SK-N-MC (cell line): Measurements from ENCODE around the gene CHST4.

Experiments
- DNase-seq: peaks from one replicate; pipeline ENCODE4 v3.0.0-alpha.2; 2011; ENCODE audit warnings: low read depth, low spot score
- H3K27ac ChIP-seq: fragments of 200-600 bp; sonication (generic); 2 replicates; pipeline ENCODE4 v1.5.1; 2016; ENCODE audit warnings: mixed run types
- H3K36me3 ChIP-seq: fragments of 200-600 bp; sonication (generic); 2 replicates; pipeline ENCODE4 v1.6.1; 2017; ENCODE audit warnings: antibody characterized with exemption, low read length, mixed read lengths; ENCODE audit not compliant: insufficient read depth
- H3K4me3 ChIP-seq: fragments of 200-600 bp; sonication (generic); 2 replicates; pipeline ENCODE4 v1.5.1; 2016
- H3K9ac ChIP-seq: fragments of 200-600 bp; sonication (generic); 2 replicates; pipeline ENCODE4 v1.8.0; 2017; ENCODE audit warnings: mixed run types, mixed read lengths; ENCODE audit not compliant: insufficient read length
- H3K9me3 ChIP-seq: fragments of 200-600 bp; sonication (generic); 2 replicates; pipeline ENCODE4 v1.6.1; 2017; ENCODE audit warnings: low read depth, mild to moderate bottlenecking, antibody characterized with exemption, low read length, moderate library complexity, mixed read lengths
- EZH2 ChIP-seq: fragments of 200-600 bp; sonication (generic); IDR thresholded peaks from one replicate; pipeline ENCODE4 v1.6.1; 2017; ENCODE audit warnings: antibody characterized with exemption
- FOXP2 ChIP-seq: optimal IDR thresholded peaks from 2 replicates; pipeline ENCODE3; 2011; ENCODE audit warnings: mild to moderate bottlenecking, moderate library complexity; ENCODE audit not compliant: insufficient read depth; ENCODE audit errors: extremely low read length, control extremely low read depth
- POLR2AphosphoS5 ChIP-seq: IDR thresholded peaks from 2 replicates; pipeline ENCODE4 v1.6.1; 2012; ENCODE audit warnings: mild to moderate bottlenecking, low read depth, low read length, borderline replicate concordance

The CHST4 gene

DNA sequence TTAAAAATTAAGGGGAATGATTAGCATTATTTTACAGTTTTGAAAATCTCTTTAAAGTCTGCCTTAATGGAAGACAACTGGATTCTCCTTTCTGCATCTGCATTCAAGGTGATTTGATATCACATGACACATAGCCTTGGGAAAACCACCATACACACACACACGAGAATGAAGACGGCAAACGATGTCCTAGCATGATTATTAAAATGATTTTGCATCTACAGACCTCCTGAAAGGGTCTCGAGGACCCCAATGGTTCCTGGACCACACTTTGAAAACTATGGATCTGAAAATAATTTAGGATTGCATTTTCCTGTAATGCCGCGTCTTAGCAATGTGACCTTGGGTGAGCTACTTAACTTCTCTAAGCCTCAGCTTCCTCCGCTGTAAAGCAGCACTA is 11.8 kb upstream of the CHST4 start:
- Histone ChIP-seq H3K36me3 (no peaks in the 10 kb centered on the region), H3K9me3 (no peaks in the 10 kb centered on the region), H3K4me3 (no peak overlapping the region), H3K9ac (no peak overlapping the region), H3K27ac (no peak overlapping the region)
- TF ChIP-seq POLR2AphosphoS5 (no peak), FOXP2 (no peak), EZH2 (no peak)
- no peak for DNase-seq

DNA sequence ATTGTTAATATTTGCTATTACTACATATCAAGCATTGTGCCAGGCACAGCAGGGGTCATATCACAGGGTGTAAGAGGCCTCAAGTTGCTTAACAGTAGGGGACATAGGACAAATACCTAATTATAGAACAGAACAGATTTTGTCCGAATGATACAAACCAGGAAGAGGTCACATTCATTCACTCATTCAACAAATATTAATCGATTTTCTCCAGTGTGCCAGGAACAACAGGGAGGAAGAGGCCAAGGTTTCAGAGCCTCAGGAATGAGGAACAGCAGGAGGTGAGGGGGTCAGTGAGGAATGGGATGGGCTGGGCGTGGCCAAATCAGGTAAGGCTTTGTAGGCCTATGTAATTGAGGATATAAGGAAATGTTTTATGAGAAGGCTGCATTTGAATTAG is 11.2 kb upstream of the CHST4 start:
- no peak overlapping the region for H3K4me3 ChIP-seq
- TF ChIP-seq EZH2 (no peak), POLR2AphosphoS5 (no peak), FOXP2 (no peak)
- H3K9me3 ChIP-seq, result no peaks in the 10 kb centered on the region
- no peaks in the 10 kb centered on the region for H3K36me3 ChIP-seq
- DNase-seq, result no peak
- H3K9ac ChIP-seq, result no peak overlapping the region
- H3K27ac ChIP-seq, result no peak overlapping the region

DNA sequence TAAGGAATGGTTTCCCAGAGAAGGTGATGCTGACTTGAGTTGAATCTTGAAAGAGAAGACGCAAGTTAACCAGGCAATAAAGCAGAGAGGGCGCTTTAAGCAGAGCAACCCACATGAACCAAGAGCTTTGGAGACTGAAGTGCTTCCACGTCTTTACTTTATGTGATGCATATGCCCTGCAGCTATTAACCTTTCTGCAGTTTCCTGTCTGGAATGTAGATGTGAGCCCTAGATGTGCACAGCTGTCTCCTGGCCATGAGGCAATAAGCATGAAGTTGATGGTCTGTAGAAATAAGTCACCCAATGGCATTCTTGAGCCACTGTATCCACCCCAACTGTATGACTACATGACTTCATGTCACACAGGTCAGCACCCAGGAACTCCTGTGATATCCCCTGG is 5.7 kb upstream of the CHST4 start:
- H3K36me3 ChIP-seq, result no peaks in the 10 kb centered on the region
- no peak for TF ChIP-seq FOXP2
- no peak for TF ChIP-seq POLR2AphosphoS5
- no peak for TF ChIP-seq EZH2
- DNase-seq, result no peak
- H3K4me3 ChIP-seq, result no peak overlapping the region
- H3K27ac ChIP-seq, result no peak overlapping the region
- H3K9ac ChIP-seq, result no peak overlapping the region
- H3K9me3 ChIP-seq, result no peaks in the 10 kb centered on the region

DNA sequence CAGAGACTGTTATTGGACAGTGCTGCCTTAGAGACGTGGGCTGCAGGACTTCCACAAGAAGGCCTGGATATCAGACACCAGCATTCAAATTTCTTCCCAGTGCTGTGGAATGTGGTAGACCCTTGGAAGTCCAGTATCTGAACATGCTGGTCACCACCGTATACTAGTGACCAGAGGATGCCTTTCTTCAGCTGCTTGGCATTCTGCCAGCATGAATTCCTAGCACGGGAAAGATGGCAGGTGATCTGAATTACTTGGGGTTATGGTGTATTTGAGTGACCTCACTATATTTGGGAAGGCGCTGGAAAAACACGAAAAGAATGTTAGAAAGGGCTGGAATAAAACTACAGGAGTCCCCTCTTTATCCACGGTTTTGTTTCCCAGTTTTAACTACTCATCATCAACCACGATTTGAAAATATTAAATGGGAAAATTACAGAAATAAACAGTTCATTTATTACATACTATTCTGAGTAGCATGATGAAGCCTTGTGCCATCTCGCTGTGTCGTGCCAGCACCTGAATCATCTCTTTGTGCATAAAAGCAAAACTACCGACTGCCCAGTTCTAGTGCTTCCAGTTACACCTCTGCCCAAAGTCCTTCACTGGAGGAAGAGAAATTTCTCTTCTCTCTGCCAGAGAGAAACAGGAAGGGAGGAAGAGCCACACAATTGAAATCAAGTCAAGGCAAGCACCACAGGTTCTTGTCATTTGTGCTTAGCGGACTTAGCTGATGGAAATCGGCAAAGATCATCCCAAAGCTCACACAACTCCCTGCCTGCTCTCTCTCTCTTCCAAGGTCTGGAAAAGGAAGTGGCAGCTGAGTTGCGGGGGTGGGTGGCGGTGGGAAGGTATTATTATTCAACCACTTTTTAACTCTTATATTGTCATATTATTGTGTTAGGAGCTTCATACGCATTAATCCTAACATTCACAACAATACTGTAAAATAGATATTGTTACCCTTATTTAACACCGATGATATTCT is 1.4 kb upstream of the CHST4 start:
- H3K9me3 ChIP-seq, result no peaks in the 10 kb centered on the region
- no peak for DNase-seq
- H3K27ac ChIP-seq, result no peak overlapping the region
- no peak overlapping the region for H3K4me3 ChIP-seq
- TF ChIP-seq POLR2AphosphoS5 (no peak), EZH2 (no peak), FOXP2 (no peak)
- no peak overlapping the region for H3K9ac ChIP-seq
- no peaks in the 10 kb centered on the region for H3K36me3 ChIP-seq

DNA sequence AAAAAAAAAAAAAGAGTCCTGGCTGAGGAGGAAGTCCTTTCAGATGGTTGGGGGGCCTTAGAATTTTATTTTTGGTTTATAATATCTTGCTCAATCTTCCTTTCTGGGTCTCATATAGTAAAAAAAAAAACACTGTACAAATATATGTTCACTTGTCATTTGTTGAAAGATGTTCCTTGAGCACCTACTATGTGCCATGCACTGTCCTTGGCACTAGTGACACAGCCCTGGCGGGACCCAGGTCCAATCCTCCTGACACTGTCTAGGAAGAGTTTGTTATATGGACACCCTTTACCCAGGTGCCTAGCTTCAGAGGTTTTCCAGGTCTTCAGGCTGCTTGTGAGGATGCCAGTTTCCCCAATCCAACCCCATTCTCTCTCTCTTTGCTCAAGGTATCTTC is 2.0 kb downstream of the CHST4 start:
- TF ChIP-seq FOXP2, result no peak
- TF ChIP-seq POLR2AphosphoS5, result no peak
- TF ChIP-seq EZH2, result no peak
- DNase-seq, result no peak
- H3K9me3 ChIP-seq, result no peaks in the 10 kb centered on the region

DNA sequence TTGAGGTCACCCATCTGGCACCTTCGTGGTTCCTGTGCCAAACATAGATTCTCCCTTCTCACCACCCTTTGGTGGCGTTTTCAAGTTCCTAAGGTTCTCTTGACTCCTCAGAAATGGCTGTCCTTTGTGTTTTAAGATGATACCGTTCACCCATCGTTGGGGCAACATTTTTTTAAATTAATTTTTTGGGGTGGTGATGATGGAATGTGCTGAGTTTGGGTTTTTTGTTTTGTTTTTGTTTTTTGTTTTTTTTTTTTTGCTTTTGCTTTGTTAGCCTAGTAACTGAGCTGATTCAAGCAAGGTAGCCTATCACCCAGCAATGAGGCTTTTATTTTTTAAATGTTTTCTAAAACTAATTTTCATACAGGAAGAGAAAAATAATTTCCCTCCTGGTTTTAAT is 2.6 kb downstream of the CHST4 start:
- TF ChIP-seq POLR2AphosphoS5, result no peak
- TF ChIP-seq EZH2, result no peak
- TF ChIP-seq FOXP2, result no peak
- H3K36me3 ChIP-seq, result no peaks in the 10 kb centered on the region
- DNase-seq, result no peak
- no peak overlapping the region for H3K4me3 ChIP-seq
- H3K9ac ChIP-seq, result no peak overlapping the region
- no peak overlapping the region for H3K27ac ChIP-seq
- no peaks in the 10 kb centered on the region for H3K9me3 ChIP-seq

More for the DNA sequence above, 2.0 kb downstream of the CHST4 start:
- no peak overlapping the region for H3K27ac ChIP-seq
- no peaks in the 10 kb centered on the region for H3K36me3 ChIP-seq
- H3K9ac ChIP-seq, result no peak overlapping the region
- no peak overlapping the region for H3K4me3 ChIP-seq

DNA sequence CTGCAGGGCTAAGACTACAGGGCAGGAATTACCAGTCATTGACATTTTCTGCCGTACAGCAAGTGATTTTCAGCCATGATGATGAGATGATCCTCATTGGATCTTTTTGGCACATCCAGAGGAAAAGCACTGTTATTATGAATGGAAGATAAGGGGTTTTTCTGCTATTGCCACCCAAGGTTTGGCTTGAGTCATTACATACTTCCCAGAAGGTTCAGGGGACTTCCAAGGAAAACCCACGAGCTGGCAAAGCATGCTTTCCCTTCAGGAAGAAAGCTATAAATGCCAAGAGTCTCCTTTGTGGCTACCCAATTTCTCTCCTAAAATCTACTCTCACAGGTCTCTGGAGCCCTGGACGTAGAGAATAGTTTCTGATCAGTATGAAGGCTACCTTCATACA is 6.1 kb downstream of the CHST4 start:
- Histone ChIP-seq H3K9me3 (no peaks in the 10 kb centered on the region), H3K4me3 (no peak overlapping the region), H3K27ac (no peak overlapping the region), H3K9ac (no peak overlapping the region), H3K36me3 (no peaks in the 10 kb centered on the region)
- DNase-seq, result no peak
- TF ChIP-seq EZH2 (no peak), FOXP2 (no peak), POLR2AphosphoS5 (no peak)

DNA sequence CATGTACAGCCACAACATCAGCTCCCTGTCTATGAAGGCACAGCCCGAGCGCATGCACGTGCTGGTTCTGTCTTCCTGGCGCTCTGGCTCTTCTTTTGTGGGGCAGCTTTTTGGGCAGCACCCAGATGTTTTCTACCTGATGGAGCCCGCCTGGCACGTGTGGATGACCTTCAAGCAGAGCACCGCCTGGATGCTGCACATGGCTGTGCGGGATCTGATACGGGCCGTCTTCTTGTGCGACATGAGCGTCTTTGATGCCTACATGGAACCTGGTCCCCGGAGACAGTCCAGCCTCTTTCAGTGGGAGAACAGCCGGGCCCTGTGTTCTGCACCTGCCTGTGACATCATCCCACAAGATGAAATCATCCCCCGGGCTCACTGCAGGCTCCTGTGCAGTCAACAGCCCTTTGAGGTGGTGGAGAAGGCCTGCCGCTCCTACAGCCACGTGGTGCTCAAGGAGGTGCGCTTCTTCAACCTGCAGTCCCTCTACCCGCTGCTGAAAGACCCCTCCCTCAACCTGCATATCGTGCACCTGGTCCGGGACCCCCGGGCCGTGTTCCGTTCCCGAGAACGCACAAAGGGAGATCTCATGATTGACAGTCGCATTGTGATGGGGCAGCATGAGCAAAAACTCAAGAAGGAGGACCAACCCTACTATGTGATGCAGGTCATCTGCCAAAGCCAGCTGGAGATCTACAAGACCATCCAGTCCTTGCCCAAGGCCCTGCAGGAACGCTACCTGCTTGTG is 10.7 kb downstream of the CHST4 start:
- DNase-seq, result no peak
- Histone ChIP-seq H3K27ac (no peak overlapping the region), H3K36me3 (no peaks in the 10 kb centered on the region), H3K9me3 (no peaks in the 10 kb centered on the region), H3K4me3 (no peak overlapping the region), H3K9ac (no peak overlapping the region)
- TF ChIP-seq FOXP2, result no peak
- TF ChIP-seq POLR2AphosphoS5, result no peak
- no peak for TF ChIP-seq EZH2
